A549 (cell line): ENCODE data around the gene NFRKB. TPM values are rescaled to one million over a fixed set of nuclear protein-coding genes. Genes with fewer than 3 reads are reported as not detected.
A peak's percentile ranks its signal among the peaks of the same experiment; 100 is the strongest.

ENCODE experiments used
- ATAC-seq, 2 experiments: fragments of 200-7000 bp in 1 of 2; fragments of >200 bp in 1 of 2; cut with Nextera tagmentation in 1 of 2; cut with Tn5 transposase in 1 of 2; 3 replicates each; pipeline versions ENCODE4 v1.8.0 to v1.9.1; 2018 to 2020; ENCODE audit warnings: mild to moderate bottlenecking in 1 of 2, moderate library complexity in 1 of 2
- CTCF ChIA-PET: fragments of 300-600 bp; sonication (Branson Sonifier 250); formaldehyde crosslinking; extraction: SDS; loops from one replicate; lab custom pipeline; 2021; ENCODE audit warnings: antibody characterized with exemption, inconsistent platforms; lab: Yijun Ruan, JAX
- POLR2A ChIA-PET: fragments of 350-600 bp; formaldehyde crosslinking; extraction: SDS; loops from one replicate; lab custom pipeline; 2021; ENCODE audit warnings: antibody characterized with exemption, inconsistent platforms; lab: Yijun Ruan, JAX
- DNase-seq, 2 experiments: peaks; one replicate each; pipeline versions ENCODE4 v3.0.0 to v3.0.0-alpha.2; 2011 to 2016; ENCODE audit warnings: low read depth in 1 of 2, low spot score in 1 of 2
- FAIRE-seq: peaks from 2 replicates; lab custom pipeline; 2011; peaks lifted over from hg19 to GRCh38; lab: Jason Lieb, UNC
- H3K27ac ChIP-seq, 2 experiments: fragments of >200 bp; sonication (Bioruptor Twin); formaldehyde crosslinking; 3 replicates each; pipeline ENCODE4 v1.5.1; 2016 to 2017
- H3K4me1 ChIP-seq: fragments of >200 bp; sonication (Bioruptor Twin); formaldehyde crosslinking; 3 replicates; pipeline ENCODE4 v1.6.1; 2016
- H3K4me2 ChIP-seq: fragments of >200 bp; sonication (Bioruptor Twin); formaldehyde crosslinking; 3 replicates; pipeline ENCODE4 v1.6.1; 2016
- H3K4me3 ChIP-seq: fragments of >200 bp; sonication (Bioruptor Twin); formaldehyde crosslinking; 3 replicates; pipeline ENCODE4 v1.5.1; 2016
- H3K9me3 ChIP-seq: fragments of >200 bp; sonication (Bioruptor Twin); formaldehyde crosslinking; 3 replicates; pipeline ENCODE4 v1.6.1; 2016
- BHLHE40 ChIP-seq: IDR thresholded peaks from 2 replicates; pipeline ENCODE4 v1.6.1; 2012; ENCODE audit warnings: low read depth, low read length, inconsistent platforms
- CHD2 ChIP-seq: fragments of 150-350 bp; IDR thresholded peaks from 2 replicates; pipeline ENCODE4 v1.6.1; 2014; ENCODE audit warnings: low read length; ENCODE audit not compliant: partially characterized antibody
- CHD4 ChIP-seq: fragments of 200-600 bp; sonication (generic); IDR thresholded peaks from 2 replicates; pipeline ENCODE4 v1.6.1; 2016; ENCODE audit warnings: antibody characterized with exemption, mild to moderate bottlenecking, borderline replicate concordance
- EHMT2 ChIP-seq: fragments of 200-600 bp; sonication (generic); IDR thresholded peaks from 2 replicates; pipeline ENCODE4 v1.6.1; 2016; ENCODE audit warnings: antibody characterized with exemption, low read depth, mild to moderate bottlenecking, moderate library complexity
- ELK1 ChIP-seq: fragments of 150-350 bp; IDR thresholded peaks from 2 replicates; pipeline ENCODE4 v1.6.1; 2014; ENCODE audit warnings: low read depth, mild to moderate bottlenecking, low read length
- FOSL2 ChIP-seq, 2 experiments: fragments of 450-650 bp in 1 of 2; fragments of >200 bp in 1 of 2; sonication (Bioruptor Twin) in 1 of 2; formaldehyde crosslinking; IDR thresholded peaks; 2 replicates each; pipeline versions ENCODE4 v1.5.0 to v1.6.1; 2016 to 2020; ENCODE audit warnings: mild to moderate bottlenecking in 1 of 2, moderate library complexity in 1 of 2
- GATA3 ChIP-seq: IDR thresholded peaks from 2 replicates; pipeline ENCODE4 v1.6.1; 2012; ENCODE audit warnings: borderline replicate concordance
- HES2 ChIP-seq: fragments of >200 bp; sonication (Bioruptor Twin); formaldehyde crosslinking; IDR thresholded peaks from 2 replicates; pipeline ENCODE4 v1.6.1; 2016
- MAZ ChIP-seq: fragments of 150-350 bp; IDR thresholded peaks from 2 replicates; pipeline ENCODE4 v1.6.1; 2014; ENCODE audit warnings: antibody characterized with exemption, low read depth, low read length, borderline replicate concordance
- PHF8 ChIP-seq: fragments of 200-600 bp; sonication (generic); IDR thresholded peaks from 2 replicates; pipeline ENCODE4 v1.6.1; 2016; ENCODE audit warnings: low read depth, mild to moderate bottlenecking, antibody characterized with exemption, moderate library complexity, borderline replicate concordance
- RNF2 ChIP-seq: fragments of 200-600 bp; sonication (generic); IDR thresholded peaks from 2 replicates; pipeline ENCODE4 v1.6.1; 2016; ENCODE audit warnings: low read depth, mild to moderate bottlenecking, antibody characterized with exemption, moderate library complexity, borderline replicate concordance
- SMC3 ChIP-seq: fragments of >200 bp; sonication (Bioruptor Twin); formaldehyde crosslinking; IDR thresholded peaks from 3 replicates; pipeline ENCODE4 v1.6.1; 2018; ENCODE audit warnings: inconsistent platforms
- TFCP2L1 ChIP-seq: fragments of 250-450 bp; sonication (Bioruptor Pico); IDR thresholded peaks from 2 replicates; pipeline ENCODE4 v1.5.0; 2021; ENCODE audit warnings: mild to moderate bottlenecking
- WGBS: methylation state at CpG from one replicate; pipeline ENCODE4 v1.1.6; 2017; ENCODE audit errors: missing lambda C conversion rate; 5-methylcytosine and 5-hydroxymethylcytosine counted together
- polyA plus RNA-seq, 4 experiments: library from polyadenylated mRNA; depleted of rRNA in 3 of 4; stranded (reverse); fragments of >200 nt; fragmentation: RNase III in 1 of 4; extraction: RNeasy Plus Mini Kit Qiagen cat#74134 plus additional on column Dnase treatment in 1 of 4; gene quantifications; 2 replicates in 3 of 4; 3 replicates in 1 of 4; pipeline ENCODE4 v1.2.3, GENCODE V29; 2011 to 2017

Gene NFRKB
- polyA plus RNA-seq, 2 of the 4 experiments (the other 2 are of a cell fraction) = 10.2 to 12.6 TPM

- FAIRE-seq = no peak
- 48% methylated on average over 6 of the region's 6 CpGs for WGBS
- no peak for TF ChIP-seq SMC3
- TF ChIP-seq EHMT2 = no peak
- TF ChIP-seq RNF2 = no peak
- no peak for TF ChIP-seq BHLHE40
- peak; percentile 57; the same call in 1 of the 2 replicates for TF ChIP-seq GATA3
- TF ChIP-seq FOSL2 (IDR thresholded peaks at IDR 0.05) = no peak
- 0 out of 2 replicates have a peak, but pooled peaks have one; percentile 31 for TF ChIP-seq FOSL2 (CRISPR knock-in tag; IDR thresholded peaks at IDR 0.05)
- no peak for TF ChIP-seq HES2
- TF ChIP-seq CHD4 = no peak
- no peak for TF ChIP-seq TFCP2L1 (CRISPR knock-in tag)
- TF ChIP-seq PHF8 = no peak
- no peak for TF ChIP-seq ELK1
- TF ChIP-seq CHD2 = no peak
- no peak for TF ChIP-seq MAZ
- ChIA-PET CTCF (interaction anchor here (1.4 kb wide), 1 partner anchor 12 kb away, joined by 5 read pairs; no protein-coding TSS in a partner anchor), POLR2A (interaction anchor here (0.6 kb wide), 1 partner anchor 156 kb away, joined by 9 read pairs; the partner anchor contains the start of gene PRDM10)
- Histone ChIP-seq H3K4me3 (no peak overlapping the region), H3K4me1 (peaks cover 14% of the 10 kb centered on the region), H3K9me3 (no peaks in the 10 kb centered on the region), H3K27ac (peak overlapping the region; percentile 8 to 60; a peak in 3 of 6 replicates), H3K4me2 (peak overlapping the region; percentile 35)
- ATAC-seq = peak; percentile 73 to 88; a peak in 5 of 6 replicates
- DNase-seq = peak in 1 of 2 experiments; percentile 61
Observed at GRCh38 chr11:129846508-129847335, 48.7 kb downstream of the NFRKB start.

Other genes with a start within 250 kb of the NFRKB start
- 0.13 and 0.44 TPM in 2 replicates for gene TMEM45B, start 79.7 kb downstream of the NFRKB start, polyA plus RNA-seq (2011; rRNA removed)
- not detected in 3 replicates for gene TMEM45B, start 79.7 kb downstream of the NFRKB start, polyA plus RNA-seq (2017; fragmentation: RNase III; extraction: RNeasy Plus Mini Kit Qiagen cat#74134 plus additional on column Dnase treatment)
- 4.0 and 5.5 TPM in 2 replicates for gene PRDM10, start 107.3 kb upstream of the NFRKB start, polyA plus RNA-seq (2011; rRNA removed)
- 2.8 to 3.1 TPM (median 2.8 TPM) in 3 replicates for gene PRDM10, start 107.3 kb upstream of the NFRKB start, polyA plus RNA-seq (2017; fragmentation: RNase III; extraction: RNeasy Plus Mini Kit Qiagen cat#74134 plus additional on column Dnase treatment)
- gene APLP2, start 174.3 kb upstream of the NFRKB start, polyA plus RNA-seq (2011; rRNA removed) = 166 and 185 TPM in 2 replicates
- gene APLP2, start 174.3 kb upstream of the NFRKB start, polyA plus RNA-seq (2017; fragmentation: RNase III; extraction: RNeasy Plus Mini Kit Qiagen cat#74134 plus additional on column Dnase treatment) = 183 to 210 TPM (median 203 TPM) in 3 replicates